SK-N-SH (cell line): ENCODE measurements around the gene THEMIS. TPM values are rescaled to one million over a fixed set of nuclear protein-coding genes. Genes with fewer than 3 reads are reported as not detected.

ENCODE experiments used
- CTCF ChIA-PET: fragments of 300-600, 350-600 bp; formaldehyde crosslinking; extraction: SDS; loops from one replicate; lab custom pipeline; 2021; lab: Yijun Ruan, JAX
- POLR2A ChIA-PET: fragments of 350-600 bp; sonication (Branson Sonifier 250); formaldehyde crosslinking; extraction: SDS; loops from one replicate; lab custom pipeline; 2020; ENCODE audit warnings: antibody characterized with exemption, inconsistent platforms; lab: Yijun Ruan, JAX
- DNase-seq: peaks from one replicate; pipeline ENCODE4 v3.0.0; 2012
- H2AFZ ChIP-seq: fragments of 200-600 bp; sonication (generic); 2 replicates; pipeline ENCODE4 v1.8.1; 2016; ENCODE audit warnings: antibody characterized with exemption, mild to moderate bottlenecking, low read depth
- H3F3A ChIP-seq: fragments of 200-600 bp; sonication (generic); replicated peaks from 2 replicates; pipeline ENCODE3; 2016; ENCODE audit warnings: antibody characterized with exemption, mild to moderate bottlenecking; ENCODE audit not compliant: insufficient read depth
- H3K27ac ChIP-seq, 2 experiments: fragments of 200-500 bp in 1 of 2; fragments of 200-600 bp in 1 of 2; sonication (Bioruptor generic) in 1 of 2; sonication (generic), shearing (Covaris generic) in 1 of 2; 2 replicates each; pipeline versions ENCODE4 v1.5.1 to v1.6.1; 2014 to 2016; ENCODE audit warnings: low read depth in 2 of 2, inconsistent platforms in 1 of 2, low read length in 1 of 2, mild to moderate bottlenecking in 1 of 2, mixed read lengths in 1 of 2
- H3K27me3 ChIP-seq: fragments of 200-600 bp; sonication (generic), shearing (Covaris generic); 2 replicates; pipeline ENCODE4 v1.6.1; 2016; ENCODE audit warnings: mixed run types; ENCODE audit not compliant: insufficient read depth
- H3K36me3 ChIP-seq, 2 experiments: fragments of 200-500 bp in 1 of 2; fragments of 200-600 bp in 1 of 2; sonication (Bioruptor generic) in 1 of 2; sonication (generic) in 1 of 2; replicated peaks in 1 of 2; 2 replicates each; pipeline versions ENCODE3 to v1.5.1; 2014 to 2016; ENCODE audit warnings: low read length in 1 of 2, mild to moderate bottlenecking in 1 of 2; ENCODE audit not compliant: insufficient read depth in 2 of 2, control insufficient read depth in 1 of 2
- H3K4me1 ChIP-seq, 2 experiments: fragments of 200-500 bp in 1 of 2; fragments of 200-600 bp in 1 of 2; sonication (Bioruptor generic) in 1 of 2; sonication (generic), shearing (Covaris generic) in 1 of 2; 2 replicates each; pipeline versions ENCODE4 v1.5.1 to v1.6.1; 2014 to 2016; ENCODE audit warnings: low read depth in 1 of 2, low read length in 1 of 2, mixed run types in 1 of 2; ENCODE audit not compliant: insufficient read depth in 2 of 2, control insufficient read depth in 1 of 2
- H3K4me2 ChIP-seq: fragments of 200-600 bp; sonication (generic), shearing (Covaris generic); 2 replicates; pipeline ENCODE4 v1.6.1; 2017; ENCODE audit warnings: mixed run types
- H3K4me3 ChIP-seq, 2 experiments: fragments of 200-500 bp in 1 of 2; fragments of 200-600 bp in 1 of 2; sonication (Bioruptor generic) in 1 of 2; sonication (generic), shearing (Covaris generic) in 1 of 2; 2 replicates each; pipeline versions ENCODE4 v1.5.1 to v1.8.1; 2014 to 2016; ENCODE audit warnings: low read depth in 2 of 2, inconsistent platforms in 1 of 2, low read length in 1 of 2, mild to moderate bottlenecking in 1 of 2, mixed read lengths in 1 of 2, moderate library complexity in 1 of 2
- H3K79me2 ChIP-seq: fragments of 200-600 bp; sonication (generic); 2 replicates; pipeline ENCODE4 v1.8.1; 2017; ENCODE audit warnings: mild to moderate bottlenecking; ENCODE audit not compliant: insufficient read depth
- H3K9ac ChIP-seq: fragments of 200-600 bp; sonication (generic); 2 replicates; pipeline ENCODE4 v1.6.1; 2017; ENCODE audit warnings: mixed run types
- H3K9me2 ChIP-seq: fragments of 200-600 bp; sonication (generic); 2 replicates; pipeline ENCODE4 v1.6.1; 2017; ENCODE audit warnings: mixed run types
- H3K9me3 ChIP-seq: fragments of 200-600 bp; sonication (generic); 2 replicates; pipeline ENCODE4 v1.6.1; 2017; ENCODE audit warnings: mixed run types, mild to moderate bottlenecking, moderate library complexity
- H4K20me1 ChIP-seq: fragments of 200-600 bp; sonication (generic); 2 replicates; pipeline ENCODE4 v1.6.1; 2017; ENCODE audit warnings: mild to moderate bottlenecking, mixed run types; ENCODE audit not compliant: insufficient read depth
- ELF1 ChIP-seq: IDR thresholded peaks from 2 replicates; pipeline ENCODE4 v1.4.0; 2012
- EP300 ChIP-seq, 2 experiments: IDR thresholded peaks; 2 replicates each; pipeline versions ENCODE4 v1.4.0 to v1.6.1; 2012; ENCODE audit warnings: borderline replicate concordance in 1 of 2, low read depth in 1 of 2, low read length in 1 of 2
- EZH2phosphoT487 ChIP-seq: fragments of 200-600 bp; sonication (generic); IDR thresholded peaks from 2 replicates; pipeline ENCODE4 v1.6.1; 2017; ENCODE audit warnings: low read depth, mixed run types, mild to moderate bottlenecking, antibody characterized with exemption, moderate library complexity, borderline replicate concordance
- GATA2 ChIP-seq: sonication (generic); formaldehyde crosslinking; IDR thresholded peaks from 2 replicates; pipeline ENCODE4 v1.5.0; 2020; ENCODE audit warnings: mild to moderate bottlenecking, missing genetic modification reagents
- MAX ChIP-seq: IDR thresholded peaks from 2 replicates; pipeline ENCODE4 v1.4.0; 2012; ENCODE audit warnings: low read depth
- NFIC ChIP-seq: IDR thresholded peaks from 2 replicates; pipeline ENCODE4 v1.4.0; 2012; ENCODE audit warnings: borderline replicate concordance
- NRF1 ChIP-seq: IDR thresholded peaks from 2 replicates; pipeline ENCODE4 v1.6.1; 2012; ENCODE audit warnings: low read depth, mild to moderate bottlenecking, low read length
- PBX3 ChIP-seq: IDR thresholded peaks from 2 replicates; pipeline ENCODE4; 2012
- RAD21 ChIP-seq: IDR thresholded peaks from 2 replicates; pipeline ENCODE4 v1.6.1; 2012; ENCODE audit warnings: mild to moderate bottlenecking, low read length
- REST ChIP-seq: IDR thresholded peaks from 2 replicates; pipeline ENCODE4 v1.6.1; 2012; ENCODE audit warnings: mild to moderate bottlenecking, low read depth, low read length, moderate library complexity
- RXRA ChIP-seq: IDR thresholded peaks from 2 replicates; pipeline ENCODE4 v1.4.0; 2012; ENCODE audit warnings: low read depth, mild to moderate bottlenecking, borderline replicate concordance
- SMC3 ChIP-seq: IDR thresholded peaks from 2 replicates; pipeline ENCODE4 v1.6.1; 2012; ENCODE audit warnings: low read depth, low read length, improper control_type of control experiment
- TAF1 ChIP-seq: IDR thresholded peaks from 2 replicates; pipeline ENCODE4 v1.6.1; 2012; ENCODE audit warnings: low read depth, mild to moderate bottlenecking, low read length, moderate library complexity, borderline replicate concordance
- USF2 ChIP-seq: fragments of 150-350 bp; IDR thresholded peaks from 2 replicates; pipeline ENCODE4 v1.6.1; 2017; ENCODE audit warnings: antibody characterized with exemption, low read length, low read depth, borderline replicate concordance
- ZBTB33 ChIP-seq: IDR thresholded peaks from 2 replicates; pipeline ENCODE4 v1.4.0; 2012; ENCODE audit warnings: low read depth, borderline replicate concordance
- WGBS: methylation state at CpG from one replicate; pipeline ENCODE4 v1.1.6; 2017; ENCODE audit warnings: low lambda C conversion rate; 5-methylcytosine and 5-hydroxymethylcytosine counted together
- polyA plus RNA-seq, 3 experiments: library from polyadenylated mRNA; depleted of rRNA; stranded (reverse); fragments of >200 nt; gene quantifications; 2 replicates each; pipeline ENCODE4 v1.2.3, GENCODE V29; 2012

The THEMIS gene
- polyA plus RNA-seq, 1 of the 3 experiments (the other 2 are of a cell fraction) = not detected

GRCh38 chr6:127877231-127877630, 23.6 kb downstream of the THEMIS start (continued):
- no peak for TF ChIP-seq ZBTB33
- TF ChIP-seq, all 33 proteins: peak for 0

- Histone ChIP-seq H3K79me2 (no peaks in the 10 kb centered on the region), H3K36me3 (no peaks in the 10 kb centered on the region), H2AFZ (no peak overlapping the region), H3K4me2 (no peak overlapping the region), H4K20me1 (no peaks in the 10 kb centered on the region), H3K4me3 (no peak overlapping the region), H3K4me1 (no peaks in the 10 kb centered on the region)
- CTCF ChIA-PET = no interaction called here
- no peak for TF ChIP-seq NFIC
- no peak for TF ChIP-seq GATA2 (CRISPR knock-in tag)
- TF ChIP-seq PBX3 = no peak
- no peak for TF ChIP-seq RXRA
- no peak for TF ChIP-seq EP300 (IDR thresholded peaks at IDR 0.05; ENCODE audit: borderline replicate concordance in 1 of 2, low read depth in 1 of 2, low read length in 1 of 2)
- TF ChIP-seq SMC3 = no peak
- no peak for TF ChIP-seq NRF1
- no peak for TF ChIP-seq ELF1
- no peak for TF ChIP-seq USF2
- TF ChIP-seq RAD21 = no peak
- TF ChIP-seq EZH2phosphoT487 = no peak
- no peak for TF ChIP-seq TAF1
- no peak for TF ChIP-seq REST
- no peak for TF ChIP-seq MAX
- TF ChIP-seq, all 33 proteins: peak for 0
- no peak overlapping the region for H3K9ac ChIP-seq
- H3K9me2 ChIP-seq = no peaks in the 10 kb centered on the region
- POLR2A ChIA-PET = no interaction called here
- H3K9me3 ChIP-seq = no peaks in the 10 kb centered on the region
- H3F3A ChIP-seq = no peaks in the 10 kb centered on the region
- 69% methylated on average over 4 of the region's 4 CpGs for WGBS
- H3K27ac ChIP-seq = no peak overlapping the region
- H3K27me3 ChIP-seq = no peaks in the 10 kb centered on the region
- DNase-seq = no peak
Observed at GRCh38 chr6:127869772-127870404, 31.0 kb downstream of the THEMIS start.
